GM18951 (cell line): ENCODE data around the gene CERS1.
A peak's percentile ranks its signal among the peaks of the same experiment; 100 is the strongest.

Experiments
- POLR2A ChIP-seq: IDR thresholded peaks from 4 replicates; pipeline ENCODE4 v1.6.1; 2011; ENCODE audit warnings: mild to moderate bottlenecking; ENCODE audit not compliant: insufficient read length, insufficient read depth; ENCODE audit errors: extremely low read depth
- in situ Hi-C: fragments of 300-500 bp; cut with MboI; formaldehyde crosslinking; loops from one replicate; pipeline ENCODE4 v1.12.0; 2022; ENCODE audit warnings: low sequenced_read_pairs, mixed read lengths, inconsistent platforms; ENCODE audit not compliant: unreplicated experiment

Gene CERS1

GRCh38 chr19:18833141-18833476 lies 62.8 kb downstream of the CERS1 start:
- no peak for TF ChIP-seq POLR2A
- in situ Hi-C loops = no loop called here

- in situ Hi-C loops = no loop called here
Observed at GRCh38 chr19:18832306-18833140, 63.4 kb downstream of the CERS1 start.

GRCh38 chr19:18831524-18832305 lies 64.2 kb downstream of the CERS1 start, which contains the start of gene UPF1:
TSS of gene UPF1 (plus strand) at chr19:18831959. CDS start at chr19:18832210, 251 bp downstream.
- peak; percentile 98 for TF ChIP-seq POLR2A
- in situ Hi-C loops = no loop called here

More at GRCh38 chr19:18832306-18833140, 63.4 kb downstream of the CERS1 start:
- TF ChIP-seq POLR2A = no peak

- TF ChIP-seq POLR2A = no peak
- in situ Hi-C loops = no loop called here
Observed at GRCh38 chr19:18830488-18830887, 65.5 kb downstream of the CERS1 start.

DNA sequence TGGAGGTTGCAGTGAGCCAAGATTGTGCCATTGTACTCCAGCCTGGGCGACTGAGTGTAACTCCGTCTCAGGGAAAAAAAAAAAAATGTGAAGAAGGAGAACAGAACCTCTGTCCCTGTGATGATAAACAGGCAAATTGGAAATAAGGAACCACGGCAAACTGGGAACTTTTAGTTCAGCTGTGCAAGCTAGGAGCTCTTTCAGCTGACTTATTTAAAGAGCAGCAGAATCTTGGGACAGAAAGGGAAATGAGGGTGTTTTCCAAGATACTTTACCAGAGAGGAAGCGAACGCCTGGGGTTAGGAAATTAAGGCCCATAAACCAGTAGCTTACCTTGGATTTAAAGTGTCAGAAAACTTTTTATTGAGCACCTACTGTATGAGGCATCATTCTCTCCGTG lies 67.2 kb downstream of the CERS1 start:
- in situ Hi-C loops = no loop called here
- no peak for TF ChIP-seq POLR2A
